K562 (cell line): Measurements from ENCODE around the gene C9orf153.

ENCODE experiments used
- FOSL1 ChIP-seq: fragments of 200-800 bp; sonication (Bioruptor generic); conservative IDR thresholded peaks from 2 replicates; pipeline ENCODE4 v1.6.1; 2016; ENCODE audit warnings: missing genetic modification characterization, missing compliant biosample characterization
- HDGF ChIP-seq: fragments of 450-650 bp; IDR thresholded peaks from 2 replicates; pipeline ENCODE4 v1.6.1; 2016
- MYC ChIP-seq, 2 experiments: fragments of 250-450 bp in 1 of 2; sonication (Bioruptor Pico) in 1 of 2; IDR thresholded peaks; 2 replicates each; pipeline versions ENCODE4 v1.5.1 to v1.6.1; 2012 to 2021; ENCODE audit warnings: low read depth in 2 of 2, borderline replicate concordance in 1 of 2, improper control_type of control experiment in 1 of 2, low read length in 1 of 2, mild to moderate bottlenecking in 1 of 2, moderate library complexity in 1 of 2
- NR2C2 ChIP-seq, 2 experiments: fragments of 200-800 bp in 1 of 2; sonication (Bioruptor generic) in 1 of 2; sonication (generic) in 1 of 2; formaldehyde crosslinking in 1 of 2; IDR thresholded peaks; 2 replicates each; pipeline versions ENCODE4 v1.6.1 to v1.8.0; 2016 to 2022; ENCODE audit warnings: mild to moderate bottlenecking in 1 of 2, missing compliant biosample characterization in 1 of 2, missing genetic modification characterization in 1 of 2, missing genetic modification reagents in 1 of 2
- POLR2AphosphoS5 ChIP-seq: IDR thresholded peaks from 2 replicates; pipeline ENCODE4 v1.6.1; 2011; ENCODE audit warnings: mild to moderate bottlenecking, low read depth, low read length, moderate library complexity; ENCODE audit not compliant: control insufficient read depth, insufficient read depth
- RFX5 ChIP-seq: IDR thresholded peaks from 2 replicates; pipeline ENCODE4 v1.6.1; 2011; ENCODE audit warnings: low read depth, mild to moderate bottlenecking, improper control_type of control experiment, low read length
- SAP30 ChIP-seq: fragments of 200-600 bp; sonication (generic); IDR thresholded peaks from 2 replicates; pipeline ENCODE4 v1.6.1; 2012; ENCODE audit warnings: borderline replicate concordance, low read depth, mild to moderate bottlenecking, moderate library complexity, low read length, control low read depth, inconsistent platforms; ENCODE audit not compliant: insufficient read depth, poor library complexity, severe bottlenecking
- SP2 ChIP-seq: IDR thresholded peaks from 2 replicates; pipeline ENCODE4 v1.6.1; 2011; ENCODE audit warnings: mild to moderate bottlenecking, low read depth, low read length, moderate library complexity; ENCODE audit not compliant: poor library complexity, severe bottlenecking; ENCODE audit errors: extremely low read depth
- TCF7L2 ChIP-seq: fragments of 150-350 bp; IDR thresholded peaks from 2 replicates; pipeline ENCODE4 v1.6.1; 2016; ENCODE audit warnings: low read depth, mild to moderate bottlenecking, low read length, moderate library complexity
- ZNF165 ChIP-seq: fragments of 250-450 bp; sonication (Bioruptor Pico); IDR thresholded peaks from 2 replicates; pipeline ENCODE4 v1.4.0; 2020; ENCODE audit warnings: borderline replicate concordance
- ZNF561 ChIP-seq: fragments of 450-650 bp; formaldehyde crosslinking; conservative IDR thresholded peaks from 2 replicates; pipeline ENCODE4 v1.4.0; 2020; ENCODE audit warnings: mild to moderate bottlenecking, moderate library complexity
- TF ChIP-seq, protein P1 (sequence below): fragments of 450-650 bp; formaldehyde crosslinking; IDR thresholded peaks from 2 replicates; pipeline ENCODE4 v1.4.0; 2022; ENCODE audit warnings: missing genetic modification characterization
- TF ChIP-seq, protein P2 (sequence below), 3 experiments: IDR thresholded peaks in 2 of 3; conservative IDR thresholded peaks in 1 of 3; 2 replicates each; pipeline ENCODE4 v1.5.1; 2011 to 2012; ENCODE audit warnings: low read length in 3 of 3, mild to moderate bottlenecking in 3 of 3, control low read depth in 2 of 3, improper control_type of control experiment in 1 of 3, inconsistent platforms in 1 of 3, low read depth in 1 of 3, mixed read lengths in 1 of 3, moderate library complexity in 1 of 3; ENCODE audit not compliant: insufficient read depth in 2 of 3
- TF ChIP-seq, protein P3 (sequence below): fragments of 250-450 bp; sonication (Bioruptor Pico); IDR thresholded peaks from 2 replicates; pipeline ENCODE4 v1.5.0; 2021; ENCODE audit warnings: mild to moderate bottlenecking, moderate library complexity

DNA sequence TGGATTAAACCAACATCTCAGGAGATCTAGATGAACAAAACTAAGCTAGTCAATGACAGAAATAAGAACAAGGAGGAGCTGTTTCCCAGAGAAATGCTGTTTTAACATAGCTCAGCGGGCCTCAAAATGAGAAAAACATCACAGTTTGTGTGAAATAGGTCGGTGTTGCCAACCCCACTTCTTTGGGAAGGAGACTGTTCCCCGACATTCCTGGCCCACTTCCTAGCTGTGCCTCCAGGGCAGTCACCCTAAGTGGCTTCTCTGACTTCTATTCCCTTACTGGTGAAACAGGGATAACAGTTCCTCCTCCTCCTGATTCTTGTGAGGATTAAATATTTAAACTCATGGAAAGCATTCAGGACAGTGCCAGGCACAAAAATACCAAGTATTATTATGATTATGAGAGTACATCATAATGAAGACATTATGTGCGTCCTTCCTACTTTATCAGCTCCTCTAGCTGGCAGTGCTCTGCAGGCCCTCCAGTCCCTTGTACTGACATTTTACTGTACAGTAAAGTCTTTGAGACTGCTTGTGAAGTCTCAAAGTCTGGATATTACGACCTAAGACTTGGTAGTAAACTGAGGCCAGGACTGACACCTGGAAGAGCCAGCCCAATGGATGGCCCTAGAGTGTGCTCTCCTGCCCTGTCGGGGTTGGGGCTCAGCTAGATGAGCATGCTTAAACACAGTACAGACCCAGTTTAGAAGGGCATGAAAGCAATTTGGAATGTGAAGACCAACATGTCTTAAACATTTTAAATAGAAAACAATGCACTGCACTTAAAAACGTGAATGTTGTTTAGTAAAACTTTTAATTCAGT is 15.6 kb upstream of the C9orf153 start:
- TF ChIP-seq RFX5, result no peak
- no peak for TF ChIP-seq MYC (IDR thresholded peaks at IDR 0.05; ENCODE audit: low read depth, low read length)
- no peak for TF ChIP-seq MYC (CRISPR knock-in tag; IDR thresholded peaks at IDR 0.05; ENCODE audit: borderline replicate concordance, low read depth)
- no peak for TF ChIP-seq FOSL1 (tag)
- TF ChIP-seq, protein P1, sequence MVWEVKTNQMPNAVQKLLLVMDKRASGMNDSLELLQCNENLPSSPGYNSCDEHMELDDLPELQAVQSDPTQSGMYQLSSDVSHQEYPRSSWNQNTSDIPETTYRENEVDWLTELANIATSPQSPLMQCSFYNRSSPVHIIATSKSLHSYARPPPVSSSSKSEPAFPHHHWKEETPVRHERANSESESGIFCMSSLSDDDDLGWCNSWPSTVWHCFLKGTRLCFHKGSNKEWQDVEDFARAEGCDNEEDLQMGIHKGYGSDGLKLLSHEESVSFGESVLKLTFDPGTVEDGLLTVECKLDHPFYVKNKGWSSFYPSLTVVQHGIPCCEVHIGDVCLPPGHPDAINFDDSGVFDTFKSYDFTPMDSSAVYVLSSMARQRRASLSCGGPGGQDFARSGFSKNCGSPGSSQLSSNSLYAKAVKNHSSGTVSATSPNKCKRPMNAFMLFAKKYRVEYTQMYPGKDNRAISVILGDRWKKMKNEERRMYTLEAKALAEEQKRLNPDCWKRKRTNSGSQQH, result no peak
- no peak for TF ChIP-seq POLR2AphosphoS5
- TF ChIP-seq NR2C2 (CRISPR knock-in tag; IDR thresholded peaks at IDR 0.05), result no peak
- TF ChIP-seq NR2C2 (tag; IDR thresholded peaks at IDR 0.05), result no peak
- TF ChIP-seq ZNF561 (CRISPR knock-in tag), result no peak
- TF ChIP-seq, protein P2, sequence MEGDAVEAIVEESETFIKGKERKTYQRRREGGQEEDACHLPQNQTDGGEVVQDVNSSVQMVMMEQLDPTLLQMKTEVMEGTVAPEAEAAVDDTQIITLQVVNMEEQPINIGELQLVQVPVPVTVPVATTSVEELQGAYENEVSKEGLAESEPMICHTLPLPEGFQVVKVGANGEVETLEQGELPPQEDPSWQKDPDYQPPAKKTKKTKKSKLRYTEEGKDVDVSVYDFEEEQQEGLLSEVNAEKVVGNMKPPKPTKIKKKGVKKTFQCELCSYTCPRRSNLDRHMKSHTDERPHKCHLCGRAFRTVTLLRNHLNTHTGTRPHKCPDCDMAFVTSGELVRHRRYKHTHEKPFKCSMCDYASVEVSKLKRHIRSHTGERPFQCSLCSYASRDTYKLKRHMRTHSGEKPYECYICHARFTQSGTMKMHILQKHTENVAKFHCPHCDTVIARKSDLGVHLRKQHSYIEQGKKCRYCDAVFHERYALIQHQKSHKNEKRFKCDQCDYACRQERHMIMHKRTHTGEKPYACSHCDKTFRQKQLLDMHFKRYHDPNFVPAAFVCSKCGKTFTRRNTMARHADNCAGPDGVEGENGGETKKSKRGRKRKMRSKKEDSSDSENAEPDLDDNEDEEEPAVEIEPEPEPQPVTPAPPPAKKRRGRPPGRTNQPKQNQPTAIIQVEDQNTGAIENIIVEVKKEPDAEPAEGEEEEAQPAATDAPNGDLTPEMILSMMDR (IDR thresholded peaks at IDR 0.05 in 2 of 3, conservative IDR thresholded peaks at IDR 0.05 in 1 of 3; ENCODE audit: insufficient read depth in 2 of 3, low read depth in 1 of 3, low read length in 3 of 3), result no peak
- TF ChIP-seq SAP30, result no peak
- TF ChIP-seq SP2, result no peak
- TF ChIP-seq, protein P3, sequence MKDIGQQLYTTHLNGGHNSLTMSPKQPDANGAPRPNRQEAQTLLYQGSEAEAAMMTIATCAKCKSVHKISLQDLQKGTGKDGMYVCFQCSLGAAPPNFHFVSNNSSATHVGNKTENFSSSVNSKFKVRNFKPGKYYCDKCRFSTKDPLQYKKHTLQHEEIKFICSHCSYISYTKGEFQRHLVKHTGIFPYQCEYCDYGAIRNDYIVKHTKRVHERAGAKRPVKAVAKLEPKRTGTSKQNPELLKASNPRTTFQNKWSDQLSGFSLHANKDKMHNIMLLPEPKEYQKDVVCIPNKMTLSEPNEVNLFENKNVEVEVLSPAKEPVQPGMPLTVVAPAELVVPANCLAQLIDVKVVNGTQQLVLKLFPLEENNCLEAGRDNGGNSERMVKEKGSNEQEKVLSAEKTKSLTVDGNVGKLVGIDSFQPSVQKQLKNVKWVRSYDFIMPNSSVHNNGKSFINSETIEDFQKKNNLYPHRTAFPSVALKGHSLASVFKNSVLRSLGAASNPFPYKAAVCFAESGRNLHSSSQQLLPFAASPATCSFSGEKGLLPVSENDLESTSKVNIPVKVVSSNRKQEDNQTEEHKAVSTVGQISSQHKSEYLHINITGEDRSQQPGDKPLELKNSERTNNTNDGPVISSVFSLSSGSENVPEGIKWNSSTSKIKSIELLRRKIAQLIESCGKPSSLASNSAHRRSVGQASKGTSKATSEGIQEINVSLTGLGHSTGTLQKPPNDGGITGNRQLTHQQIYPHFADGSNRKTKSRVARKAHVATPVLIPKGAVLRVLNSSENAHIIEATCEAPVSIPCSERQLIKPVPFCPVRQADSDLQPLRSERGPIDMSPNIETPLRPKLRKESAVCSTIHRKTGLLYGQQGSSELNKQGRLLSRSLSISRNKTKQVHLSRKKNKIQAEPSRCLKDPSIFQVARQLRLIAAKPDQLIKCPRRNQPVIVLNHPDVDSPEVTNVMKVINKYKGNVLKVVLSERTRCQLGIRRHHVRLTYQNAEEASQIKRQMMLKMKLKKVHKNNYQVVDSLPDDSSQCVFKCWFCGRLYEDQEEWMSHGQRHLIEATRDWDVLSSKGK, result no peak
- no peak for TF ChIP-seq HDGF
- no peak for TF ChIP-seq ZNF165 (CRISPR knock-in tag)
- no peak for TF ChIP-seq TCF7L2
